Endothelial cell of umbilical vein (primary cell): ENCODE data around the gene TRMT112. TPM values are rescaled to one million over a fixed set of nuclear protein-coding genes. Genes with fewer than 3 reads are reported as not detected.
A peak's percentile ranks its signal among the peaks of the same experiment; 100 is the strongest.

ENCODE experiments used
- BruUV-seq: library from RNA; stranded (reverse); fragments of 400-500 nt; replicated peaks from 2 replicates; lab custom pipeline; 2021; lab: Mats Ljungman, UMichigan
- CTCF ChIA-PET: fragments of 300-600, 350-600 bp; sonication (Branson Sonifier 250); formaldehyde crosslinking; loops from one replicate; lab custom pipeline; 2021; ENCODE audit warnings: antibody characterized with exemption, inconsistent platforms; lab: Charles Lee
- POLR2A ChIA-PET: fragments of 300-600, 350-600 bp; sonication (Branson Sonifier 250); formaldehyde crosslinking; loops from one replicate; lab custom pipeline; 2021; ENCODE audit warnings: antibody characterized with exemption, inconsistent platforms; lab: Charles Lee
- DNase-seq: peaks from one replicate; pipeline ENCODE4 v3.0.0-alpha.2; 2011; ENCODE audit warnings: low read depth, low spot score
- FAIRE-seq: peaks from 2 replicates; lab custom pipeline; 2011; peaks lifted over from hg19 to GRCh38; lab: Jason Lieb, UNC
- H2AFZ ChIP-seq: 2 replicates; pipeline ENCODE4 v1.6.0; 2012; ENCODE audit warnings: low read depth, low read length, control low read depth, inconsistent platforms
- H3K27ac ChIP-seq: 2 replicates; pipeline ENCODE4 v1.5.1; 2011; ENCODE audit warnings: low read depth, mild to moderate bottlenecking, control low read depth, low read length, moderate library complexity; ENCODE audit not compliant: insufficient read depth
- H3K27me3 ChIP-seq, 2 experiments: 2 replicates each; pipeline versions ENCODE4 v1.6.0 to v1.6.1; 2011; ENCODE audit warnings: low read length in 2 of 2, mixed read lengths in 1 of 2; ENCODE audit not compliant: control insufficient read depth in 2 of 2, insufficient read depth in 2 of 2
- H3K36me3 ChIP-seq, 2 experiments: 2 replicates in 1 of 2; 3 replicates in 1 of 2; pipeline ENCODE4 v1.5.1; 2011; ENCODE audit warnings: low read length in 2 of 2, mild to moderate bottlenecking in 1 of 2, moderate library complexity in 1 of 2; ENCODE audit not compliant: control insufficient read depth in 2 of 2, insufficient read depth in 2 of 2; ENCODE audit errors: extremely low read depth in 1 of 2
- H3K4me1 ChIP-seq: 3 replicates; pipeline ENCODE4 v1.5.1; 2011; ENCODE audit warnings: mild to moderate bottlenecking, low read length; ENCODE audit not compliant: control insufficient read depth, insufficient read depth; ENCODE audit errors: extremely low read depth
- H3K4me2 ChIP-seq: 2 replicates; pipeline ENCODE4 v1.6.1; 2011; ENCODE audit warnings: low read length, control low read depth, mixed read lengths; ENCODE audit not compliant: insufficient read depth
- H3K4me3 ChIP-seq, 3 experiments: fragments of 200-600 bp in 1 of 3; sonication (generic), shearing (Covaris generic) in 1 of 3; replicated peaks in 1 of 3; 2 replicates each; pipeline ENCODE4 v1.5.1; 2011 to 2016; ENCODE audit warnings: control low read depth in 3 of 3, low read length in 3 of 3, mild to moderate bottlenecking in 2 of 3, inconsistent platforms in 1 of 3, low read depth in 1 of 3, moderate library complexity in 1 of 3; ENCODE audit not compliant: insufficient read depth in 1 of 3
- H3K79me2 ChIP-seq: 2 replicates; pipeline ENCODE4 v1.6.0; 2012; ENCODE audit warnings: low read length, inconsistent platforms; ENCODE audit not compliant: control insufficient read depth, insufficient read depth
- H3K9ac ChIP-seq: replicated peaks from 2 replicates; pipeline ENCODE3; 2011; ENCODE audit warnings: low read length, control low read depth; ENCODE audit not compliant: insufficient read depth; ENCODE audit errors: extremely low read depth
- H3K9me1 ChIP-seq: replicated peaks from 3 replicates; pipeline ENCODE4 v1.6.0; 2011; ENCODE audit warnings: mild to moderate bottlenecking, low read length; ENCODE audit not compliant: control insufficient read depth, insufficient read depth; ENCODE audit errors: extremely low read depth
- H3K9me3 ChIP-seq: replicated peaks from 2 replicates; pipeline ENCODE4 v1.5.1; 2012; ENCODE audit warnings: low read length, inconsistent platforms; ENCODE audit not compliant: control insufficient read depth, insufficient read depth
- H4K20me1 ChIP-seq: replicated peaks from 2 replicates; pipeline ENCODE3; 2011; ENCODE audit warnings: mild to moderate bottlenecking, low read length; ENCODE audit not compliant: control insufficient read depth, insufficient read depth; ENCODE audit errors: extremely low read depth
- GATA2 ChIP-seq: IDR thresholded peaks from 2 replicates; pipeline ENCODE4 v1.7.0; 2011; ENCODE audit warnings: low read depth, mild to moderate bottlenecking, moderate library complexity, mixed read lengths, low read length; ENCODE audit not compliant: insufficient read length, insufficient read depth
- MYC ChIP-seq: IDR thresholded peaks from one replicate; pipeline ENCODE4 v1.6.1; 2011; ENCODE audit warnings: mild to moderate bottlenecking, low read depth, low read length
- POLR2AphosphoS5 ChIP-seq: IDR thresholded peaks from 2 replicates; pipeline ENCODE4 v1.6.1; 2012; ENCODE audit warnings: low read depth, mild to moderate bottlenecking, control low read depth, low read length, moderate library complexity; ENCODE audit not compliant: insufficient read depth
- dilution Hi-C: fragments of 300-500 bp; cut with MboI; formaldehyde crosslinking; loops from one replicate; pipeline ENCODE4 v1.15.0; 2019; ENCODE audit warnings: low sequenced_read_pairs; ENCODE audit not compliant: extremely low pct_ligation_motif_present
- intact Hi-C: fragments of 100-400 bp; cut with micrococcal nuclease; formaldehyde crosslinking; loops from one replicate; pipeline ENCODE4 v1.10.0; 2022
- polyA plus RNA-seq, 4 experiments: library from polyadenylated mRNA; depleted of rRNA in 3 of 4; stranded (reverse) in 3 of 4; unstranded in 1 of 4; fragments of >200 nt; gene quantifications; 2 replicates each; pipeline versions ENCODE4 v1.2.1 to v1.2.3, GENCODE V29; 2011 to 2012; ENCODE audit warnings: missing spikeins in 1 of 4
- total RNA-seq: library from RNA; stranded (reverse); gene quantifications from 2 replicates; pipeline ENCODE4 v1.2.3, GENCODE V29; 2021
- TF ChIP-seq, protein P1 (sequence below): IDR thresholded peaks from 2 replicates; pipeline ENCODE4 v1.6.1; 2011; ENCODE audit not compliant: insufficient read depth, insufficient read length

Gene TRMT112
- total and polyA plus RNA-seq, 2 donors (not counting 3 experiments of a cell fraction or from before 2014, with no cell fraction given), result 195 to 575 TPM

DNA sequence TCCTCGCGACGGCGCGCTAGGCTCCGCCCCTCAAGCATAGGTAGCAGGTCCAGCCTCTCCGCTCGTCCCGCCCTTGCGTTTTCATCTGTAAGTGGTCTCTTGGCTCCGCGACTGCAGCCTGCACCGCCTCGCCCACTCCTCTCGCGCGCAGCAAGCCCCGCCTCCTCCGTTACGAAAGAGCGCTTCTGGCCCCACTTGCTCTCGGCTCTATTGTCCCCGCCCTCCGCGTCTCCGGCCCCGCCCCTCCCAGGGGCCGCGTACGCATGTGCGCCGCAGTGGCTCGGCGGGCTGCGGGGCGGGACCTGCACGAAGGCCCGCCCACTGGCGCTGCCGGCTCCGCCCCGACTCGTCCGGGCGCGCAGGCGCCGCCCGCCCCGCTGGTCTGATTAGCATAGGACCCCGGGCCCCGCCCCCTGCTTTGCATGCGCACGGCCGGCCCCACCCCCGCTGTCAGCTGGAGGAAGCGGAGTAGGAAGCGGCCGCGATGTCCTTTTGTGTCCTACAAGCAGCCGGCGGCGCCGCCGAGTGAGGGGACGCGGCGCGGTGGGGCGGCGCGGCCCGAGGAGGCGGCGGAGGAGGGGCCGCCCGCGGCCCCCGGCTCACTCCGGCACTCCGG is 12.2 kb downstream of the TRMT112 start, which contains the start of gene ESRRA:
TSS of gene ESRRA (plus strand) at position 450 of the 616 bp plus-strand sequence. CDS start 1,656 bp downstream, outside the sequence.
- CTCF ChIA-PET, result interaction anchor here (0.7 to 6.7 kb wide), 23 partner anchors 10 to 304 kb away, joined by 3 to 413 read pairs (median 8); partner anchors contain the start of genes BAD, FERMT3, KCNK4 and NUDT22
- FAIRE-seq, result peak; percentile 97
- H4K20me1 ChIP-seq, result no peaks in the 10 kb centered on the region

More for the DNA sequence above, 12.2 kb downstream of the TRMT112 start, which contains the start of gene ESRRA:
- dilution Hi-C loops, result no loop called here
- intact Hi-C loops, result loop anchor here (1.0 to 2.0 kb wide), 6 partner anchors 12 to 120 kb away; partner anchors contain the start of genes BAD, FKBP2, GPR137 and TRMT112
- Histone ChIP-seq H2AFZ (peak within 1 kb of the TSS; percentile 57), H3K27me3 (peaks cover 0 to 4% of the 10 kb centered on the region in 2 experiments), H3K36me3 (no peaks in the 10 kb centered on the region), H3K4me3 (peak within 1 kb of the TSS; percentile 59 to 68 (median 66)), H3K4me1 (peaks cover 14% of the 10 kb centered on the region), H3K9ac (peak within 1 kb of the TSS; percentile 55), H3K4me2 (peak within 1 kb of the TSS; percentile 60), H3K79me2 (peaks cover 10% of the 10 kb centered on the region), H3K27ac (peak within 1 kb of the TSS; percentile 49), H3K9me3 (no peaks in the 10 kb centered on the region), H3K9me1 (no peaks in the 10 kb centered on the region)
- no TSS peak for BruUV-seq
- TF ChIP-seq MYC (peak; percentile 38), POLR2AphosphoS5 (peak; percentile 10), GATA2 (no peak)
- TF ChIP-seq, protein P1, sequence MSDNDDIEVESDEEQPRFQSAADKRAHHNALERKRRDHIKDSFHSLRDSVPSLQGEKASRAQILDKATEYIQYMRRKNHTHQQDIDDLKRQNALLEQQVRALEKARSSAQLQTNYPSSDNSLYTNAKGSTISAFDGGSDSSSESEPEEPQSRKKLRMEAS, result no peak
- peak; percentile 99 for DNase-seq
- POLR2A ChIA-PET, result interaction anchor here (1.0 to 1.1 kb wide), 2 partner anchors 13 to 79 kb away, joined by 4 to 5 read pairs; partner anchors contain the start of genes NUDT22, PRDX5, TRMT112 and TRPT1
